K562 (cell line): ENCODE measurements around the gene LGALS3BP. TPM values are rescaled to one million over a fixed set of nuclear protein-coding genes. Genes with fewer than 3 reads are reported as not detected.

Experiments used
- ATAC-seq: fragments of 200-7000 bp; cut with Tn5 transposase; 3 replicates; pipeline ENCODE4 v1.9.1; 2020; ENCODE audit warnings: moderate library complexity
- BruUV-seq: library from RNA; stranded (reverse); fragments of 400-500 nt; replicated peaks from 2 replicates; lab custom pipeline; 2021; lab: Mats Ljungman, UMichigan
- CTCF ChIA-PET: fragments of 300-600 bp; formaldehyde crosslinking; extraction: SDS; loops from one replicate; lab custom pipeline; 2021; ENCODE audit warnings: low intra/inter-chr PET ratio; lab: Yijun Ruan, JAX
- POLR2A ChIA-PET: fragments of 300-600, 350-650 bp; sonication (Branson Sonifier 250); formaldehyde crosslinking; extraction: SDS; loops from one replicate; lab custom pipeline; 2021; ENCODE audit warnings: antibody characterized with exemption, inconsistent platforms; lab: Yijun Ruan, JAX
- DNase-seq, 4 experiments: peaks; one replicate each; pipeline versions ENCODE4 v3.0.0 to v3.0.0-alpha.2; 2011 to 2018; ENCODE audit warnings: low spot score in 3 of 4, mixed read lengths in 3 of 4; ENCODE audit errors: extremely low read depth in 1 of 4
- FAIRE-seq: peaks from 2 replicates; lab custom pipeline; 2011; peaks lifted over from hg19 to GRCh38; lab: Jason Lieb, UNC
- H2AFZ ChIP-seq: 2 replicates; pipeline ENCODE4 v1.6.0; 2011; ENCODE audit warnings: low read depth, low read length, control low read depth, inconsistent platforms
- H3K27ac ChIP-seq: fragments of 200-600 bp; 3 replicates; pipeline ENCODE4 v1.8.0; 2011; ENCODE audit warnings: low read depth, mild to moderate bottlenecking, control low read depth, inconsistent platforms, low read length, moderate library complexity, mixed read lengths; ENCODE audit errors: extremely low read depth
- H3K27me3 ChIP-seq, 2 experiments: fragments of 300-600 bp in 1 of 2; 2 replicates in 1 of 2; 3 replicates in 1 of 2; pipeline versions ENCODE4 v1.6.0 to v1.8.0; 2011; ENCODE audit warnings: inconsistent platforms in 2 of 2, low read length in 2 of 2, mild to moderate bottlenecking in 1 of 2, mixed read lengths in 1 of 2, moderate library complexity in 1 of 2; ENCODE audit not compliant: control insufficient read depth in 2 of 2, insufficient read depth in 2 of 2
- H3K36me3 ChIP-seq: fragments of 300-600 bp; 3 replicates; pipeline ENCODE4 v1.8.0; 2011; ENCODE audit warnings: mild to moderate bottlenecking, low read length, inconsistent platforms; ENCODE audit not compliant: control insufficient read depth, insufficient read depth
- H3K4me1 ChIP-seq, 2 experiments: fragments of 200-600 bp in 1 of 2; replicated peaks in 1 of 2; 2 replicates in 1 of 2; 3 replicates in 1 of 2; pipeline versions ENCODE4 v1.5.1 to v1.8.0; 2011; ENCODE audit warnings: inconsistent platforms in 2 of 2, low read length in 2 of 2, mild to moderate bottlenecking in 1 of 2, mixed read lengths in 1 of 2, moderate library complexity in 1 of 2; ENCODE audit not compliant: control insufficient read depth in 2 of 2, insufficient read depth in 2 of 2
- H3K4me2 ChIP-seq: 2 replicates; pipeline ENCODE4 v1.6.1; 2011; ENCODE audit warnings: low read length, control low read depth, inconsistent platforms, mixed read lengths; ENCODE audit not compliant: insufficient read depth
- H3K4me3 ChIP-seq: fragments of 200-600 bp; sonication (generic), shearing (Covaris generic); 2 replicates; pipeline ENCODE4 v1.5.1; 2016; ENCODE audit warnings: control low read depth, inconsistent platforms
- H3K79me2 ChIP-seq: fragments of 200-600 bp; 3 replicates; pipeline ENCODE4 v1.8.0; 2011; ENCODE audit warnings: low read length, inconsistent platforms; ENCODE audit not compliant: control insufficient read depth, insufficient read depth
- H3K9ac ChIP-seq, 2 experiments: 2 replicates each; pipeline versions ENCODE4 v1.6.0 to v1.6.1; 2011; ENCODE audit warnings: low read depth in 2 of 2, low read length in 2 of 2, control low read depth in 1 of 2, inconsistent platforms in 1 of 2, mild to moderate bottlenecking in 1 of 2, mixed read lengths in 1 of 2; ENCODE audit not compliant: insufficient read depth in 1 of 2
- H3K9me1 ChIP-seq: one replicate; pipeline ENCODE4 v1.6.0; 2011; ENCODE audit warnings: inconsistent platforms, mild to moderate bottlenecking, low read length, moderate library complexity; ENCODE audit not compliant: control insufficient read depth, insufficient read depth
- H3K9me3 ChIP-seq: replicated peaks from 2 replicates; pipeline ENCODE4 v1.5.1; 2011; ENCODE audit warnings: low read depth, low read length, inconsistent platforms; ENCODE audit not compliant: control insufficient read depth, insufficient read depth
- H4K20me1 ChIP-seq: replicated peaks from 2 replicates; pipeline ENCODE4 v1.6.1; 2011; ENCODE audit warnings: low read length, inconsistent platforms, mixed read lengths; ENCODE audit not compliant: control insufficient read depth, insufficient read depth
- CEBPB ChIP-seq: fragments of 450-650 bp; IDR thresholded peaks from 2 replicates; pipeline ENCODE4 v1.6.1; 2016; ENCODE audit warnings: missing genetic modification characterization, missing compliant biosample characterization
- ETS2 ChIP-seq: IDR thresholded peaks from 2 replicates; pipeline ENCODE4 v1.6.1; 2016; ENCODE audit warnings: borderline replicate concordance, missing genetic modification characterization, mild to moderate bottlenecking, moderate library complexity, missing compliant biosample characterization; ENCODE audit not compliant: poor library complexity, severe bottlenecking
- HNRNPK ChIP-seq: fragments of 200-400 bp; formaldehyde crosslinking; IDR thresholded peaks from one replicate; pipeline ENCODE4 v1.6.1; 2018; ENCODE audit warnings: mild to moderate bottlenecking, low read depth, low read length; ENCODE audit not compliant: poor library complexity, severe bottlenecking
- LEF1 ChIP-seq: fragments of 450-650 bp; IDR thresholded peaks from 2 replicates; pipeline ENCODE4 v1.6.1; 2016; ENCODE audit warnings: mild to moderate bottlenecking
- MCM7 ChIP-seq, 2 experiments: fragments of 450-650 bp; IDR thresholded peaks; 2 replicates each; pipeline ENCODE4 v1.6.1; 2016 to 2018
- POLR2AphosphoS2 ChIP-seq: IDR thresholded peaks from 2 replicates; pipeline ENCODE4 v1.6.1; 2012; ENCODE audit warnings: low read length, improper control_type of control experiment
- TRIM25 ChIP-seq: fragments of 450-650 bp; IDR thresholded peaks from 2 replicates; pipeline ENCODE4 v1.7.0; 2016; ENCODE audit warnings: borderline replicate concordance
- ZC3H8 ChIP-seq: fragments of 450-650 bp; IDR thresholded peaks from 2 replicates; pipeline ENCODE4 v1.6.1; 2017
- ZSCAN32 ChIP-seq: fragments of 450-650 bp; formaldehyde crosslinking; IDR thresholded peaks from 2 replicates; pipeline ENCODE4 v1.4.0; 2020; ENCODE audit warnings: mild to moderate bottlenecking, moderate library complexity
- WGBS: fragments of 100-300 bp; shearing (Covaris generic); methylation state at CpG from one replicate; pipeline ENCODE4 v1.1.6; 2016; ENCODE audit warnings: low coverage, mixed read lengths; ENCODE audit not compliant: insufficient coverage; ENCODE audit errors: missing lambda C conversion rate; 5-methylcytosine and 5-hydroxymethylcytosine counted together
- in situ Hi-C: fragments of 300-500 bp; cut with MboI; formaldehyde crosslinking; loops from 4 replicates; pipeline ENCODE4 v1.15.0; 2018; ENCODE audit warnings: inconsistent platforms, mixed read lengths
- intact Hi-C: fragments of 100-400 bp; cut with micrococcal nuclease; formaldehyde crosslinking; loops from 2 replicates; pipeline ENCODE4 v1.14.2; 2022
- polyA plus RNA-seq, 8 experiments: library from polyadenylated mRNA; depleted of rRNA in 4 of 8; stranded (reverse) in 5 of 8; unstranded in 3 of 8; fragments of >200 nt; fragmentation: Nextera tagmentation in 2 of 8; fragmentation: Illumina TruSeq in 1 of 8; extraction: Ambion mirVana in 2 of 8; extraction: Trizol in 1 of 8; gene quantifications; 2 replicates each; pipeline versions ENCODE4 v1.2.1 to v1.2.3, GENCODE V29; 2011 to 2014; ENCODE audit warnings: inconsistent platforms in 1 of 8, missing spikeins in 1 of 8
- total RNA-seq, 7 experiments: library from RNA; depleted of rRNA in 6 of 7; stranded (reverse); fragments of >200 nt in 6 of 7; fragmentation: Illumina TruSeq in 2 of 7; extraction: Trizol in 2 of 7; gene quantifications; 2 replicates each; pipeline versions ENCODE4 v1.2.1 to v1.2.3, GENCODE V29; 2011 to 2021; ENCODE audit warnings: low replicate concordance in 1 of 7
- TF ChIP-seq, protein P1 (sequence below), 3 experiments: fragments of 200-800 bp in 1 of 3; sonication (Bioruptor generic) in 1 of 3; sonication (generic) in 1 of 3; formaldehyde crosslinking in 1 of 3; IDR thresholded peaks; 2 replicates each; pipeline versions ENCODE4 v1.6.1 to v1.8.0; 2016 to 2022; ENCODE audit warnings: mild to moderate bottlenecking in 2 of 3, missing compliant biosample characterization in 2 of 3, missing genetic modification characterization in 2 of 3, missing genetic modification reagents in 1 of 3
- TF ChIP-seq, protein P2 (sequence below): fragments of 450-650 bp; formaldehyde crosslinking; IDR thresholded peaks from 2 replicates; pipeline ENCODE4 v1.4.0; 2020; ENCODE audit warnings: mild to moderate bottlenecking, moderate library complexity

The LGALS3BP gene
- total and polyA plus RNA-seq, 9 of the 15 experiments (the other 6 are each of a cell fraction or from before 2014, with no cell fraction given): 0.39 to 5.3 (median 3.2) TPM

DNA sequence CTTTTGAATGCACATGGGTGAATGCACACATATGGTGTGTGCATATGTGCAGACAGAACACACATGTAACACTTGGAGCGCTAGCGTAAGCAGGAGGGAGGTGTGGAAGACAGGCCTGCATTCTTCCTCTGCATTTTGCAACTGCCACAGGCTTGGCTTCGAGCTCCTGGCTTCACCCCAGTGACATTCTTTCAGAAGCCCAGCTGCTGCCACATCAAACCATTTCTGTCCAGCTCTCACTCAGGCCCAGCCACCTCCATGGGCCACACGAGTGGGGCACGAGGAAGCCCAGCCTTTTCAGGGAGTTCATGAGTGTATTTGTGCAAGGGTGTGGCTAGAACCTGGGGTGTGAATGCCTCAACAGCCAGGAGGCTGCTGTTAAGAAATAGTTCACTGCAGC is 18.8 kb downstream of the LGALS3BP start:
- Histone ChIP-seq H3K9me3 (no peaks in the 10 kb centered on the region), H3K27me3 (peaks cover 36 to 80% of the 10 kb centered on the region in 2 experiments), H3K36me3 (no peaks in the 10 kb centered on the region), H3K9me1 (no peaks in the 10 kb centered on the region), H3K79me2 (no peaks in the 10 kb centered on the region), H3K9ac (no peak overlapping the region), H3K4me1 (peaks cover 5 to 7% of the 10 kb centered on the region in 2 experiments; a peak in 4 of 5 replicates), H3K4me2 (no peak overlapping the region), H4K20me1 (peaks cover 16% of the 10 kb centered on the region), H3K4me3 (no peak overlapping the region), H3K27ac (no peak overlapping the region), H2AFZ (no peak overlapping the region)
- intact Hi-C loops: no loop called here
- 5% methylated on average over 5 of the region's 5 CpGs for WGBS
- ATAC-seq: no peak; the same call in 2 of the 3 replicates
- no peak for FAIRE-seq
- no peak for DNase-seq
- BruUV-seq: no TSS peak
- in situ Hi-C loops: no loop called here
- TF ChIP-seq CEBPB (tag): peak; percentile 28; the same call in 1 of the 2 replicates
- TF ChIP-seq ZC3H8: no peak
- ChIA-PET CTCF (no interaction called here), POLR2A (interaction anchor here (0.6 kb wide), 1 partner anchor 8 kb away, joined by 3 read pairs; no protein-coding TSS in a partner anchor)

GRCh38 chr17:78959803-78960202 is 19.9 kb downstream of the LGALS3BP start:
- Histone ChIP-seq H3K9me3 (no peaks in the 10 kb centered on the region), H3K27ac (no peak overlapping the region), H4K20me1 (peaks cover 16% of the 10 kb centered on the region), H3K36me3 (no peaks in the 10 kb centered on the region), H3K79me2 (no peaks in the 10 kb centered on the region), H3K9me1 (no peaks in the 10 kb centered on the region), H3K4me2 (no peak overlapping the region), H3K4me1 (peaks cover 5 to 7% of the 10 kb centered on the region in 2 experiments; a peak in 4 of 5 replicates), H3K9ac (no peak overlapping the region), H3K4me3 (no peak overlapping the region), H2AFZ (no peak overlapping the region), H3K27me3 (peaks cover 39 to 81% of the 10 kb centered on the region in 2 experiments)
- 19% methylated on average over 12 of the region's 12 CpGs for WGBS
- ChIA-PET POLR2A (interaction anchor here (0.7 to 2.0 kb wide), 2 partner anchors 12 to 133 kb away, joined by 3 to 6 read pairs; no protein-coding TSS in a partner anchor), CTCF (interaction anchor here (0.7 kb wide), 1 partner anchor 463 kb away, joined by 5 read pairs; no protein-coding TSS in a partner anchor)
- BruUV-seq: no TSS peak
- DNase-seq: no peak
- intact Hi-C loops: no loop called here
- ATAC-seq: no peak
- FAIRE-seq: no peak
- in situ Hi-C loops: no loop called here
- TF ChIP-seq TRIM25 (no peak), ETS2 (tag) (no peak), ZSCAN32 (CRISPR knock-in tag) (no peak), POLR2AphosphoS2 (no peak), HNRNPK (no peak), LEF1 (no peak), MCM7 (IDR thresholded peaks at IDR 0.05) (no peak)
- TF ChIP-seq, protein P1, sequence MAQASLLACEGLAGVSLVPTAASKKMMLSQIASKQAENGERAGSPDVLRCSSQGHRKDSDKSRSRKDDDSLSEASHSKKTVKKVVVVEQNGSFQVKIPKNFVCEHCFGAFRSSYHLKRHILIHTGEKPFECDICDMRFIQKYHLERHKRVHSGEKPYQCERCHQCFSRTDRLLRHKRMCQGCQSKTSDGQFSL (CRISPR knock-in tag; IDR thresholded peaks at IDR 0.05): no peak
- TF ChIP-seq, protein P1 (tag; IDR thresholded peaks at IDR 0.05): no peak
- TF ChIP-seq, protein P2, sequence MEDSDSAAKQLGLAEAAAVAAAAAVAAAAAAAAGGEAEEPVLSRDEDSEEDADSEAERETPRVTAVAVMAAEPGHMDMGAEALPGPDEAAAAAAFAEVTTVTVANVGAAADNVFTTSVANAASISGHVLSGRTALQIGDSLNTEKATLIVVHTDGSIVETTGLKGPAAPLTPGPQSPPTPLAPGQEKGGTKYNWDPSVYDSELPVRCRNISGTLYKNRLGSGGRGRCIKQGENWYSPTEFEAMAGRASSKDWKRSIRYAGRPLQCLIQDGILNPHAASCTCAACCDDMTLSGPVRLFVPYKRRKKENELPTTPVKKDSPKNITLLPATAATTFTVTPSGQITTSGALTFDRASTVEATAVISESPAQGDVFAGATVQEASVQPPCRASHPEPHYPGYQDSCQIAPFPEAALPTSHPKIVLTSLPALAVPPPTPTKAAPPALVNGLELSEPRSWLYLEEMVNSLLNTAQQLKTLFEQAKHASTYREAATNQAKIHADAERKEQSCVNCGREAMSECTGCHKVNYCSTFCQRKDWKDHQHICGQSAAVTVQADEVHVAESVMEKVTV (CRISPR knock-in tag): no peak
